Kidney (tissue), 14 donors: ENCODE data around the gene SMARCAD1. TPM values are rescaled to one million over a fixed set of nuclear protein-coding genes. Genes with fewer than 3 reads are reported as not detected.
A peak's percentile ranks its signal among the peaks of the same experiment; 100 is the strongest.

Experiments used
- DNase-seq, 5 donors: peaks; one replicate each; pipeline ENCODE4 v3.0.0-alpha.2; 2013 to 2020
- FAIRE-seq: peaks from 2 replicates; lab custom pipeline; 2012; peaks lifted over from hg19 to GRCh38; lab: Jason Lieb, UNC
- H3K27ac ChIP-seq, 2 donors: one replicate each; pipeline ENCODE4 v1.7.0; 2013; ENCODE audit warnings: low read depth in 2 of 2, low read length in 2 of 2, inconsistent platforms in 1 of 2
- H3K27me3 ChIP-seq: one replicate; pipeline ENCODE4 v1.7.1; 2013; ENCODE audit warnings: low read length, inconsistent platforms; ENCODE audit not compliant: control insufficient read depth, insufficient read depth
- H3K36me3 ChIP-seq, 3 donors: one replicate each; pipeline versions ENCODE4 v1.7.0 to v1.7.1; 2013; ENCODE audit warnings: low read length in 3 of 3, control low read depth in 1 of 3, inconsistent platforms in 1 of 3; ENCODE audit not compliant: insufficient read depth in 3 of 3, control insufficient read depth in 2 of 3
- H3K4me1 ChIP-seq, 3 donors: one replicate each; pipeline versions ENCODE4 v1.7.0 to v1.7.1; 2013; ENCODE audit warnings: low read length in 3 of 3, inconsistent platforms in 1 of 3, low read depth in 1 of 3; ENCODE audit not compliant: control insufficient read depth in 2 of 3, insufficient read depth in 2 of 3
- H3K4me3 ChIP-seq, 3 donors: one replicate each; pipeline versions ENCODE4 v1.7.0 to v1.8.1; 2013; ENCODE audit warnings: low read length in 3 of 3, control low read depth in 1 of 3, inconsistent platforms in 1 of 3
- H3K9ac ChIP-seq, 3 donors: one replicate each; pipeline versions ENCODE4 v1.7.0 to v1.7.1; 2013; ENCODE audit warnings: low read length in 3 of 3, control low read depth in 1 of 3, inconsistent platforms in 1 of 3
- H3K9me3 ChIP-seq, 3 donors: one replicate each; pipeline versions ENCODE4 v1.7.0 to v1.7.1; 2013; ENCODE audit warnings: low read length in 3 of 3, control low read depth in 1 of 3, inconsistent platforms in 1 of 3; ENCODE audit not compliant: control insufficient read depth in 2 of 3, insufficient read depth in 1 of 3
- CTCF ChIP-seq: IDR thresholded peaks from 3 replicates; pipeline ENCODE4 v1.5.1; 2012; ENCODE audit warnings: mild to moderate bottlenecking, moderate library complexity, borderline replicate concordance; ENCODE audit not compliant: insufficient read depth; ENCODE audit errors: extremely low read depth
- intact Hi-C: fragments of 100-400 bp; cut with DNase I; formaldehyde crosslinking; loops from one replicate; pipeline ENCODE4 v1.11.1; 2022
- polyA plus RNA-seq: library from polyadenylated mRNA; stranded (reverse); fragments of 350-450 nt; fragmentation: Illumina TruSeq; extraction: RNeasy Lipid Tissue Mini Kit (QIAGEN cat#74804); gene quantifications from one replicate; pipeline ENCODE4 v1.2.3, GENCODE V29; 2014; ENCODE audit warnings: low read depth, low replicate concordance; ENCODE audit not compliant: insufficient read depth
- total RNA-seq: library from RNA; stranded (reverse); fragmentation: NEBNext Ultra II Directional; extraction: Animal tissue kit (Norgen Biotek cat#: 25700); gene quantifications from one replicate; pipeline ENCODE4 v1.2.1, GENCODE V29; 2021
- donor health status: control.
- donor health status: control.
- donor health status: control.
- donor health status: control.
- donor health status: control.
- donor health status: DM: yes; HTN: yes; CAD: no.
- donor health status: Normal renal cell carcinoma (clear cell type).

The SMARCAD1 gene
- total and polyA plus RNA-seq, 2 donors from 2014 or later, result 7.4 to 28.9 TPM

- TF ChIP-seq CTCF, result no peak
- intact Hi-C loops, result no loop called here
- H3K4me3 ChIP-seq, result peak overlapping the region; percentile 94 to 100 (median 99)
- no peak overlapping the region for H3K27ac ChIP-seq
- H3K36me3 ChIP-seq, result peaks cover 5 to 7% (median 6%) of the 10 kb centered on the region in 3 donors
- no peak for FAIRE-seq
- no peaks in the 10 kb centered on the region for H3K27me3 ChIP-seq
- peak overlapping the region in 1 of 3 donors; percentile 100 for H3K9ac ChIP-seq
- H3K9me3 ChIP-seq, result no peaks in the 10 kb centered on the region
- H3K4me1 ChIP-seq, result peaks cover 7 to 9% (median 8%) of the 10 kb centered on the region in 3 donors
- DNase-seq, result no peak
These were observed 1.3 kb downstream of the SMARCAD1 start for GRCh38 chr4:94208918-94209317.

- Histone ChIP-seq H3K4me1 (peaks cover 7 to 9% (median 8%) of the 10 kb centered on the region in 3 donors), H3K9me3 (no peaks in the 10 kb centered on the region), H3K4me3 (no peak overlapping the region), H3K9ac (no peak overlapping the region), H3K36me3 (peaks cover 8 to 12% (median 11%) of the 10 kb centered on the region in 3 donors), H3K27ac (no peak overlapping the region), H3K27me3 (no peaks in the 10 kb centered on the region)
- no peak for TF ChIP-seq CTCF
- FAIRE-seq (no peak), DNase-seq (no peak)
- intact Hi-C loops, result no loop called here
These were observed 4.2 kb downstream of the SMARCAD1 start for GRCh38 chr4:94211861-94212260.

GRCh38 chr4:94214703-94215319 is 7.1 kb downstream of the SMARCAD1 start:
- FAIRE-seq (no peak), DNase-seq (no peak)
- H3K4me3 ChIP-seq, result no peak overlapping the region
- no peak for TF ChIP-seq CTCF
- no peaks in the 10 kb centered on the region for H3K4me1 ChIP-seq
- peaks cover 8 to 15% (median 12%) of the 10 kb centered on the region in 3 donors for H3K36me3 ChIP-seq
- no peaks in the 10 kb centered on the region for H3K27me3 ChIP-seq
- intact Hi-C loops, result no loop called here
- H3K9me3 ChIP-seq, result no peaks in the 10 kb centered on the region
- H3K9ac ChIP-seq, result no peak overlapping the region
- no peak overlapping the region for H3K27ac ChIP-seq
